SH-SY5Y (cell line): ENCODE data around the gene TWIST2.

Experiments
- GATA2 ChIP-seq: IDR thresholded peaks from 2 replicates; pipeline ENCODE4 v1.6.1; 2011; ENCODE audit warnings: mild to moderate bottlenecking, low read depth, low read length
- GATA3 ChIP-seq: IDR thresholded peaks from 2 replicates; pipeline ENCODE4 v1.6.1; 2011; ENCODE audit warnings: low read depth, mild to moderate bottlenecking, low read length, moderate library complexity

DNA sequence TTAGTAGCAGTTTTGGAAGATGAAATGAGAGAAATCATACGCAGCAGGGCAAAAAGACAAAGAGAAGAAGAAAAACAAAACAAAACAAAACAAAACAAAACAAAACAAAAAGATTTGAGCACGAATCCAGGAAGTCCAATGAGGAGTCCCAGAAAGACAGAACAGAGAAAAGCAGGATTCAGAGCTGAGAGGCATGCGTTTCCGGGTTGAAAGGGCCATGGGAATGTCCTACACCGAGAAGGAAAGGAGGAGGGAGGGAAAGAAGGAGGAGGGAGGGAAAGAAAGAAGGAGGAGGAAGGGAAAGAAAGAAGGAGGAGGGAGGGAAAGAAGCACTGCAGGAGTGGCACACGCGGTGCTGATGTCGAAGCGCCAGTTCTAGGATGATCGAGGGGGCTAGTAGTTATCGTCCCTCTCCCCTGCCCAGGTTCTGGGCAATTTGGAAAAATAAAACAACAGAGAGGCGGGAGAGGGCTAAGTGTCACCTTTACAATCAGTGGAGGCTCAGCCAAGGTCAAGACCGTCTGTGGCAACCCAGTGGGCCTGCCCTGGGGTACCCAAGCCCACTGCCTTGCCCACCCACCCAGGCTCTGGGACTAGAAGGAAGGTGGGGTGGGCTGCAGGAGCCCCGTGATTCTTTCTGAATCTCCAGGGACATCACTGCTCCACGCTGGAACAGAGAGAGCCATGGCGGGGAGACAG, 68.4 kb downstream of the TWIST2 start:
- TF ChIP-seq GATA3 (no peak), GATA2 (no peak)
